Measurements from ENCODE around the gene UBE2S. TPM values are rescaled to one million over a fixed set of nuclear protein-coding genes. Genes with fewer than 3 reads are reported as not detected.

Gene UBE2S
- total and polyA plus RNA-seq, 2 donors (not counting 1 experiment from before 2014, with no cell fraction given): 20.6 to 72.7 TPM

GRCh38 chr19:55455576-55456235 lies 48.1 kb upstream of the UBE2S start:
- 79% methylated on average over 11 of the region's 11 CpGs for WGBS (ENCODE audit: insufficient coverage)
- peaks cover 0 to 15% (median 0%) of the 10 kb centered on the region in 3 donors for H3K9me3 ChIP-seq (ENCODE audit: control extremely low read depth in 1 of 3, control insufficient read depth in 2 of 3, insufficient read depth in 1 of 3, low read length in 2 of 3)
- H3K9ac ChIP-seq (ENCODE audit: low read length): no peak overlapping the region
- H4K20me1 ChIP-seq (ENCODE audit: control insufficient read depth, insufficient read depth, low read length, poor library complexity, severe bottlenecking): no peaks in the 10 kb centered on the region
- H3K4me2 ChIP-seq (replicated peaks; ENCODE audit: low read depth, low read length, poor library complexity, severe bottlenecking): no peak overlapping the region
- Mint-ChIP-seq H3K4me1 (peaks cover 19% of the 10 kb centered on the region), H3K27ac (no peak overlapping the region), H3K9me3 (ENCODE audit: insufficient read depth) (no peaks in the 10 kb centered on the region), H3K27me3 (peaks cover 15% of the 10 kb centered on the region), H3K4me3 (no peak overlapping the region)
- TF ChIP-seq EZH2 (IDR thresholded peaks at IDR 0.05; ENCODE audit: borderline replicate concordance, insufficient read depth, low read depth, low read length, poor library complexity, severe bottlenecking) (no peak), CTCF (IDR thresholded peaks at IDR 0.05) (no peak)
- H2AFZ ChIP-seq (ENCODE audit: insufficient read depth, low read depth, low read length, poor library complexity, severe bottlenecking): no peak overlapping the region
- intact Hi-C loops (cut with micrococcal nuclease): no loop called here
- ChIA-PET CTCF (interaction anchor here (1.2 kb wide), 1 partner anchor 12 kb away, joined by 4 read pairs; no protein-coding TSS in a partner anchor), POLR2A (no interaction called here)
- H3K36me3 ChIP-seq (replicated peaks in 1 of 2; ENCODE audit: control extremely low read depth in 1 of 2, control insufficient read depth in 1 of 2, extremely low read depth in 1 of 2, insufficient read depth in 2 of 2, low read length in 1 of 2): peaks cover 0 to 2% of the 10 kb centered on the region in 2 experiments
- DNase-seq (no peak), ATAC-seq (ENCODE audit: low read depth) (no peak)
- H3K79me2 ChIP-seq (ENCODE audit: control insufficient read depth, insufficient read depth, low read length): no peaks in the 10 kb centered on the region
- peaks cover 16 to 19% of the 10 kb centered on the region in 2 donors for H3K4me1 ChIP-seq (ENCODE audit: control insufficient read depth in 2 of 2, insufficient read depth in 2 of 2, low read length in 2 of 2)
- no peak overlapping the region for H3K27ac ChIP-seq (ENCODE audit: low read length in 2 of 2)
- peaks cover 0 to 22% (median 9%) of the 10 kb centered on the region in 4 experiments for H3K27me3 ChIP-seq (replicated peaks in 1 of 4; ENCODE audit: control extremely low read depth in 1 of 4, control insufficient read depth in 3 of 4, insufficient read depth in 4 of 4, low read length in 3 of 4)
- H3K4me3 ChIP-seq (ENCODE audit: control extremely low read depth in 1 of 5, extremely low read depth in 1 of 5, insufficient read depth in 1 of 5, low read depth in 2 of 5, low read length in 4 of 5): no peak overlapping the region

DNA sequence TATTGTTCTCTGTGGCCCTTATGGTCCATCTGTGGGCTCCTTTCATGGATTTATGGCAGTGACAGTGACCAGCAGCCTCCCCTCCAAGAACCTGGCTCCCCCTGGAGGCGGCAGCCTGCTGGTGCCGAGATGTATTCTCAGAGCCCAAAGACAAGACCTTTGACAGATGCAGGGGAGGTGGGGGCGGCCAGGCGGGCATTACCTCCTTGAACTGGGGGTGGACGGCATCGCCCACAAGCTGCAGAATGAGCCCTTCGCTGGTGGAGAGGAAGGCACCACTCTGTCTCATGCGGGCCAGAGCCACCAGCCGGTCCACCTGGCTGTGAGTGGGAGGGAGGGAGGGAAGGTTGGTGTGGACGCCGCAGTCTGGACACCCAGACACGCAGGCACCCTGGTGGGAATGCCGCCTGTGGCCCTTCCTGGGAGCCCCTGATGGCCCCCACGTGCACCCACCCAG lies 47.2 kb upstream of the UBE2S start:
- CTCF ChIA-PET: interaction anchor here (1.2 to 1.3 kb wide), 2 partner anchors 13 to 314 kb away, joined by 4 to 9 read pairs; no protein-coding TSS in a partner anchor
- H3K4me3 ChIP-seq (ENCODE audit: control extremely low read depth in 1 of 5, extremely low read depth in 1 of 5, insufficient read depth in 1 of 5, low read depth in 2 of 5, low read length in 4 of 5): no peak overlapping the region
- H3K79me2 ChIP-seq (ENCODE audit: control insufficient read depth, insufficient read depth, low read length): no peaks in the 10 kb centered on the region
- TF ChIP-seq EZH2 (IDR thresholded peaks at IDR 0.05; ENCODE audit: borderline replicate concordance, insufficient read depth, low read depth, low read length, poor library complexity, severe bottlenecking) (no peak), CTCF (IDR thresholded peaks at IDR 0.05) (peak; percentile 63)
- peak; percentile 57 for DNase-seq
- no peaks in the 10 kb centered on the region for H4K20me1 ChIP-seq (ENCODE audit: control insufficient read depth, insufficient read depth, low read length, poor library complexity, severe bottlenecking)
- ATAC-seq (ENCODE audit: low read depth): no peak
- Mint-ChIP-seq H3K27ac (no peak overlapping the region), H3K4me3 (no peak overlapping the region), H3K4me1 (peaks cover 13% of the 10 kb centered on the region), H3K9me3 (ENCODE audit: insufficient read depth) (no peaks in the 10 kb centered on the region), H3K27me3 (peaks cover 18% of the 10 kb centered on the region)
- H3K27me3 ChIP-seq (replicated peaks in 1 of 4; ENCODE audit: control extremely low read depth in 1 of 4, control insufficient read depth in 3 of 4, insufficient read depth in 4 of 4, low read length in 3 of 4): peaks cover 0 to 27% (median 12%) of the 10 kb centered on the region in 4 experiments
- POLR2A ChIA-PET: no interaction called here
- H3K4me2 ChIP-seq (replicated peaks; ENCODE audit: low read depth, low read length, poor library complexity, severe bottlenecking): no peak overlapping the region
- H3K9me3 ChIP-seq (ENCODE audit: control extremely low read depth in 1 of 3, control insufficient read depth in 2 of 3, insufficient read depth in 1 of 3, low read length in 2 of 3): peaks cover 0 to 15% (median 0%) of the 10 kb centered on the region in 3 donors
- H3K36me3 ChIP-seq (replicated peaks in 1 of 2; ENCODE audit: control extremely low read depth in 1 of 2, control insufficient read depth in 1 of 2, extremely low read depth in 1 of 2, insufficient read depth in 2 of 2, low read length in 1 of 2): peaks cover 0 to 2% of the 10 kb centered on the region in 2 experiments
- H3K9ac ChIP-seq (ENCODE audit: low read length): no peak overlapping the region
- no peak overlapping the region for H3K27ac ChIP-seq (ENCODE audit: low read length in 2 of 2)
- 79% methylated on average over 14 of the region's 14 CpGs for WGBS (ENCODE audit: insufficient coverage)
- intact Hi-C loops (cut with micrococcal nuclease): no loop called here
- H3K4me1 ChIP-seq (ENCODE audit: control insufficient read depth in 2 of 2, insufficient read depth in 2 of 2, low read length in 2 of 2): peaks cover 15 to 17% of the 10 kb centered on the region in 2 donors
- no peak overlapping the region for H2AFZ ChIP-seq (ENCODE audit: insufficient read depth, low read depth, low read length, poor library complexity, severe bottlenecking)
